Neural crest cell (in vitro differentiated cells): ENCODE data around the gene TIAM1. TPM values are rescaled to one million over a fixed set of nuclear protein-coding genes. Genes with fewer than 3 reads are reported as not detected.

Source experiments
- DNase-seq: peaks from one replicate; pipeline ENCODE4 v3.0.0; 2021; ENCODE audit warnings: low read depth, mixed read lengths, low spot score
- H3K27ac Mint-ChIP-seq: one replicate; pipeline ENCODE4 v1.8.0; 2021; ENCODE audit warnings: mild to moderate bottlenecking, mixed read lengths; ENCODE audit not compliant: unreplicated experiment
- H3K27me3 Mint-ChIP-seq: 2 replicates; pipeline ENCODE4 v1.8.0; 2021; ENCODE audit warnings: low read depth, mild to moderate bottlenecking, mixed read lengths
- H3K36me3 Mint-ChIP-seq: 2 replicates; pipeline ENCODE4 v1.8.0; 2021; ENCODE audit warnings: low read depth, mild to moderate bottlenecking, mixed read lengths
- H3K4me1 Mint-ChIP-seq: 2 replicates; pipeline ENCODE4 v1.8.0; 2021; ENCODE audit warnings: mixed read lengths
- H3K4me3 Mint-ChIP-seq: one replicate; pipeline ENCODE4 v1.8.0; 2021; ENCODE audit warnings: mild to moderate bottlenecking, mixed read lengths
- H3K9me3 Mint-ChIP-seq: 2 replicates; pipeline ENCODE4 v1.8.0; 2021; ENCODE audit warnings: mixed read lengths
- CTCF ChIP-seq: fragments of 200-600 bp; sonication (generic); conservative IDR thresholded peaks from 2 replicates; pipeline ENCODE4 v1.5.0; 2021; ENCODE audit warnings: antibody characterized with exemption, mild to moderate bottlenecking
- total RNA-seq: library from RNA; stranded (reverse); gene quantifications from 2 replicates; pipeline ENCODE4 v1.2.1, GENCODE V29; 2021

Gene TIAM1
- total RNA-seq, 1 donor from 2014 or later = 53.6 TPM

DNA sequence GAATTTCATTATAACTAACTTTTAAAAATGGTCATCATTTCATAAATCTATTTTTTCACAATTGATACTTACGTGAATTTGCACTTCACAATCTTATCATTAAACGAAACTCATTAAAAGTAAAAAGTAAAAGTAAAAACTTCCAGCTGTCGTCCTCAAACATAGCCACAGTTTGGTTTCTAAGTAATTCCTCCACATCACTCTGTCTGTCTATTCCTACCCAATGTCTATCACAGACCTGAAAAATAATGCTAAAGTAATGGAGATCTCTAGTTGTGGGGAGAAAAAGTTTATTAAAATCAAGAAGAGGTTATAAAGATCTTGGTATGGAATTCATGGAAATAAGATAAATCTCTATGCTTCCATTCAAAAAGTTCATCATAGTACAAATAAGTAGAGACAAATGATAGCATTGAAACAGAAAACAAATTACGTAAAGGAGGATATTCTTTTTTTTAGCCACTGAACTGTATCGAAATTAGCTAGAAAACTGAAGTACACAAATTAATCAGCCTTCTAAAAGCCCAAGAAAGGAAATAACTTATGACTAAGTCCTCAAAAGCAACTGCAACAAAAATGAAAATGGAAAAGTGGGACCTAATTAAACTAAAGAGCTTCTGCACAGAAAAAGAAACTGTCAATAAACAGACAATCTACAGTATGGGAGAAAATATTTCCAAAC is 148.6 kb downstream of the TIAM1 start:
- Mint-ChIP-seq H3K36me3 (peaks cover 6% of the 10 kb centered on the region), H3K27me3 (no peaks in the 10 kb centered on the region), H3K9me3 (no peaks in the 10 kb centered on the region), H3K4me1 (no peaks in the 10 kb centered on the region), H3K27ac (no peak overlapping the region), H3K4me3 (no peak overlapping the region)
- no peak for TF ChIP-seq CTCF
- DNase-seq = no peak

DNA sequence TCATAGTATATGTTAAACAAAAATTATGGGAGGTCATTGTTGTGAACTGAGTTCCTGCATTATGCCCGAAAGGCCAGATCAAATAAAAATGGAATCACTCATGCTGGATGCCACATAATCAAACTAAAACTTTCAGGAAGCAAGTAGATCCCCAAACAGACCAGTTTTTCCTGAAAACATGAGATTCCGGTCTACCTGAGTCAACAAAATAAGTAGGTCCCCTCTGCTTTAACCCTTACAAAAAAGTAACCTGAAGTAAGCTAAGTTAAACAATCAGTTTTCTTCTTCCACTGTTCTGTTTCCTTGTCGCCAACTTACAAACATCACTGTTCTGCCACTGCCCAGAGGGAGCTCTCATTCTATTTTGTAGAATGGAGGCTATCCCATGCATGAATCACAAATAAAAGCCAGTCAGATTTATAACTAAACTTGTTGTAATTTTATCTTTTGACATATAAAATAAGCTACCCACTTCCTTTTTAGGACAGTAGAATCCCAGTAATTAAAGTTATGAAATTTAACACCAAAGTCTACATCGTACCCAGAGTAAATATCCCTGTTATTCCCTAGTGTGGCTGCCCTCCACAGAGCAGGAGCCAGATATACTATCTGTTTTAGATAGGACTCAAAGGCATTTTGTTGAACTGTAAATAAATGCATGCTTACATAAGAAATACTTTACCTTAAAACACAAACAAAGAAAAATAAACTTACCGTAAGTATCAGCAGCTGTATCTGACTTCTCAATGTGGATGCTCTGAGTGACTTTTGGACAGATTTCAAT is 149.4 kb downstream of the TIAM1 start:
- Mint-ChIP-seq H3K36me3 (peaks cover 6% of the 10 kb centered on the region), H3K27me3 (no peaks in the 10 kb centered on the region), H3K4me1 (no peaks in the 10 kb centered on the region), H3K27ac (no peak overlapping the region), H3K9me3 (no peaks in the 10 kb centered on the region), H3K4me3 (no peak overlapping the region)
- DNase-seq = no peak
- TF ChIP-seq CTCF = no peak

- H3K27ac Mint-ChIP-seq = no peak overlapping the region
Measured at GRCh38 chr21:31193761-31194160, 150.3 kb downstream of the TIAM1 start.

GRCh38 chr21:31191553-31191952 is 152.5 kb downstream of the TIAM1 start:
- Mint-ChIP-seq H3K27me3 (no peaks in the 10 kb centered on the region), H3K4me3 (no peak overlapping the region), H3K9me3 (no peaks in the 10 kb centered on the region), H3K4me1 (no peaks in the 10 kb centered on the region), H3K36me3 (peaks cover 3% of the 10 kb centered on the region), H3K27ac (no peak overlapping the region)
- no peak for DNase-seq
- no peak for TF ChIP-seq CTCF

More at GRCh38 chr21:31193761-31194160, 150.3 kb downstream of the TIAM1 start:
- Mint-ChIP-seq H3K4me1 (no peaks in the 10 kb centered on the region), H3K36me3 (peaks cover 6% of the 10 kb centered on the region), H3K4me3 (no peak overlapping the region), H3K27me3 (no peaks in the 10 kb centered on the region), H3K9me3 (no peaks in the 10 kb centered on the region)
- no peak for TF ChIP-seq CTCF
- DNase-seq = no peak

GRCh38 chr21:31190516-31190915 is 153.5 kb downstream of the TIAM1 start:
- no peak overlapping the region for H3K27ac Mint-ChIP-seq
- no peaks in the 10 kb centered on the region for H3K9me3 Mint-ChIP-seq
- no peak overlapping the region for H3K4me3 Mint-ChIP-seq
- no peaks in the 10 kb centered on the region for H3K4me1 Mint-ChIP-seq
- no peaks in the 10 kb centered on the region for H3K27me3 Mint-ChIP-seq
- H3K36me3 Mint-ChIP-seq = peaks cover 2% of the 10 kb centered on the region
- TF ChIP-seq CTCF = no peak
- no peak for DNase-seq
